ENCODE measurements around the gene RPTOR.

- no peak for TF ChIP-seq CTCF (IDR thresholded peaks at IDR 0.05; ENCODE audit: low read length)
- no peak for TF ChIP-seq EZH2 (IDR thresholded peaks at IDR 0.05; ENCODE audit: borderline replicate concordance, low read length)
These were observed 318.3 kb downstream of the RPTOR start for GRCh38 chr17:80862978-80863377.

Measured in OCI-LY1 (cell line).